Stimulated activated CD8-positive, alpha-beta memory T cell treated with anti-CD3 and anti-CD28 coated beads, Interleukin-2, amount 100 ng/mL, for 48 hours (primary cell): ENCODE results near the gene XPA.
A peak's percentile ranks its signal among the peaks of the same experiment; 100 is the strongest.
"Not testable (repeated sequence)": the region's sequence is repeated elsewhere in the genome, so short reads cannot be mapped to it uniquely, and the experiment has no call there.

ENCODE experiments used
- DNase-seq, 2 donors: peaks; one replicate each; pipeline ENCODE4 v3.0.0-alpha.2; 2020; ENCODE audit warnings: low read depth in 2 of 2

The XPA gene

DNA sequence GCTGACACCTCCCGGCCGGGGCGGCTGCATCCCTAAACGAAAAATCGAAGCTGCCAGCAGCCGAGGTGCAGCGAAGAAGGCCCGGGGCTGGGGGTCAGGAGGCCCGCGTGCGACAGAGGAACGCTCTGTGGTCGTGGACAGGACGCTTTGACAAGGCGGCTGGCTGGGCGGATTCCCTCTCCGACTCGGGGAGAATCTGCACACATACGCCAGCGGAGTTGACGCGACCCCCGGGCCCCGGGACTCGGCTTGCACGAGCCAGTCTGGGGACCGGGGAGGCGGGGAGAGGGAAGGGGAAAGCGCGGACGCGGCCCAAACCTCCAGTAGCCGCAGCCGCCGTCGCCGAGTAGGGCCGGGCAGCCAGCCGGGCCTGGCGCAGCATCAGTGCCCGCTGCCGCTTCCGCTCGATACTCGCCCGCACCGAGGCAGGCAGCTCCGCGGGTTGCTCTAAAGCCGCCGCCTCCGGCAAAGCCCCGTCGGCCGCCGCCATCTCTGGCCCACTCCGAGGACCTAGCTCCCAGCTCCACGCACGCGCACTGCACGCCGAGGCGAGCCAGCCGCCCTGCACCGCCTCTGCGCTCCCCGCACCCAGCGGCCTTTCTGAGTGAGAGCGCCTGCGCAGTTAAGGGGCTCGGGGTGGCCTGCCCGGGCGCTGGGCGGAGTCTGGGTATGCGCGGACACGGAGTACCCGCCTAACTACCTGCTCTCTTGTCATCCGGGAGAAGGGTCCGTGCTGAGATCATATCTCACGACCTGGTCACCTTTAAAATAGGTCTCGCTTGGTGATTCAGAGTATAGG lies at the start of gene XPA:
XPA (minus strand) TSS at position 538 of the 799 bp plus-strand sequence; CDS start at position 490, 48 bp downstream.
- DNase-seq: peak; percentile 97 to 98

GRCh38 chr9:97744710-97745708 lies 47.9 kb upstream of the XPA start:
- DNase-seq: no peak

DNA sequence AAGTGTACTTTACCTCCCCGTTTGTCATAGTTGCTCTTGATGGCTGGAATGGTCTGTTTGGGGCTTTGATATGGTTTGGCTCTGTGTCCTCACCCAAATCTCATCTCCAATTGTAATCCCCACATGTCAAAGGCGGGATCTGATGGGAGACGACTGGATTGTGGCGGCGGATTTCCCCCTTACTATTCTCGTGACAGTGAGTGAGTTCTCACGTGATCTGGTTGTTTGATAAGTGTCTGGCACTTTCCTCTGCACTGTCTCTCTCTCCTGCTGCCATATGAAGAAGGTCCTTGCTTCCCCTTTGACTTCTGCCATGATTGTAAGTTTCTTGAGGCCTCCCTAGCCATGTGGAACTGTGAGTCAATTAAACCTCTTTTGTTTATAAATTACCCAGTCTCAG lies 46.9 kb upstream of the XPA start:
- not testable (repeated sequence) for DNase-seq

DNA sequence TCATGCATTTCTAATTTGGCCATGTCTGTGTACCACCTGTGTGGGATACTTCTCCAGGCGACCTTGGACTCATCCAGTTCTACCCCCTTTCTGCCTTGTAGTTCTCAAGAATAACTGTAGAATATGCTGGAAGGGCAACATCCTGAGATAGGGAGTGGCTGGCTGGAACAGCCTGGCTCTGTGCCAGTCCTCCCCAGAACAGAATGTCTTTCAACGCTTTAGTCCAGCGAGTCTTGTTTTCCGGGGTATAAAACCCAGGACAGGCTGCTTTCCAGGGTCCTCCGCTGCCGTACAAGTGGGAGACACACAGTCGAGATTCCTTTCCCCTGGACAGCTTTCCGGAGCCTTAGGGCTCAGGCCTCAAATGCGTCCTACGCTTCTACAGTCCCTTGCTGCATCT lies 45.4 kb upstream of the XPA start:
- DNase-seq: no peak

GRCh38 chr9:97741947-97742346 lies 44.8 kb upstream of the XPA start:
- no peak for DNase-seq

- peak; percentile 16 to 24 for DNase-seq
These were observed 44.0 kb upstream of the XPA start for GRCh38 chr9:97740848-97741821.

GRCh38 chr9:97737429-97737828 lies 40.3 kb upstream of the XPA start:
- DNase-seq: no peak

DNA sequence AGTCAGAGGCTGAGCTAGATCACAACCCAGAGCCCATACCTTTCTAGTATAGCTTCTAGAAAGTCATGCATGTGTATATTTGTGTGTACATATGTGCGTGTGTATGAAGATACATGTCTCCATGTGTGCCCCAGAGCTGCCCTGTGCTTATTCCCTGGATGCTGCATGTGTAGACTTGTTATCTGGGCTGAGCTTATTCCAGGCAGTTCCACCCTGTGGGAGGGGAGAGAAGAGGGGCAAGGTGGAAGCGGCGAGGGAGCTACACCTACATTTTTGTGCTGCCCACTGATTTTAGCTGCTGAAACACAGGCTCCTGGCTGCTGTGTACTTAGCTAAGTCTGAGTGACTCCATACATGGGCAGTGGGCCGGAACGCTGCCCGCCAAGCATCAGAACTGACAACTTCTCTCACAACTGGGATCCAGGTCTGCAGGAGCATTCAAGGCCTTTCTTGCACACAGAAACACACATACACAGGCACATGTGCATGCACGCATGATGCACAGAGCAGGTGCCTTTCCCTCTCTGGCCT lies 38.0 kb upstream of the XPA start:
- DNase-seq: no peak

- DNase-seq: no peak
These were observed 29.6 kb upstream of the XPA start for GRCh38 chr9:97726716-97727115.

GRCh38 chr9:97723819-97724218 lies 26.7 kb upstream of the XPA start:
- no peak for DNase-seq

GRCh38 chr9:97722331-97722730 lies 25.2 kb upstream of the XPA start:
- DNase-seq: no peak

- DNase-seq: no peak
These were observed 24.3 kb upstream of the XPA start for GRCh38 chr9:97721396-97721795.

DNA sequence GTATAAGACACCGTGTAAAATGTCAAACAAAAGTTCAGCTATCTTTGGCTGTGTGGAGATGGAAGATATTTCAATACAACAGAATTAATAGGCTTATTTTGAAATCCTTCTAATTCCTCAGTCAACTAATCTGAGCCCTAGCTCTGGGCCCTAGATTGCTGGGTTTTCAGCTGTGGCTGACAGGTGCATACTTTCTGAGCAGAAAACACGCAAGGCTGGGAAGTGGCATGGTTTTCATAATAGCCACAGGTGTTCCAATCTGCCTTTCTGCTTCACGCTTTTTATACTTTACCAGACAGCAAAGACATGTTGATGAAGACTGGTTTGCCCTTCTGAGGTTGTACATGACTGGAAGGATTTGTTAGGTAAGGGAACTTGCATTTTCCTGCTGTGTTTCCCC lies 20.7 kb upstream of the XPA start:
- no peak for DNase-seq

GRCh38 chr9:97714435-97714834 lies 17.3 kb upstream of the XPA start:
- DNase-seq: no peak

DNA sequence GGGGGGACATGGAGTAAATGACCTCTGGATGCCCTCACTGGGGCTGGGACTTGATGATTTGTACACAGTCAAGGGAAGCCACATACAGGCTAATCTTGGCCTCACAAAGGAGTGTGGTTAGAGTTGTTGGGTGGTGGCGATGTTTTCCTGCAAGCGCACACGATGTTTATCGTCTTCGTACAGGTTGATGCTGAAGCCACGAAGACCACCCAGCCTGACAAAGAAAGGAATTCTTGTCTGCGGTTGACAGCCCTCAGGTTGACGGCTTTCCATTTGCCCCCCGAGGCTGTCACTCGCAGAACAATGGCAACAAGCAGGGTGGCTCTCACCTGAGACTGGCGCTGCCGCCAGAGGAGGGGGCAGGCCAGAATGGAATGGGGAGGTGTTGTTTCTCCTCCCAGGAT lies 14.1 kb upstream of the XPA start:
- DNase-seq: no peak

GRCh38 chr9:97710356-97711222 lies 13.4 kb upstream of the XPA start:
- DNase-seq: peak in 1 of 2 donors; percentile 11

DNA sequence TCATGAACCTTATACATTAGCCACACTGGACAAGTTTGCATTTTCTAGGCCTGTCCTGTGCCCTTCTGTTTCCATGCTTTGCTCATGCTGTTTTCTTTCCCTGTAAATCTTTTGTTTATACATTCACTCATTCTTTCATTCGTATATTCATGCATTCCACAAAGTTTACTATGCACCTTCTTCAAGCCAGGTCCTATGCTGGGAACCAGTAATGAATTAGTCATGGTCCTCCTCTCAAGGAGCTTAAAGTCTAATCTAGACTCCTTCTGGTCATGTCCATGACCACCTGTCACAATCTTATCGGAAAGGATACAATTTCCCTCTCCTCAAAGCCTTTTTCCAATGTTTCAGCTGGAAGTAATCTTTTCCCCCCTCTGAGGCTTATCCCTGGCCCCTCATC lies 9.1 kb upstream of the XPA start:
- no peak for DNase-seq

GRCh38 chr9:97705354-97705950 lies 8.3 kb upstream of the XPA start:
- no peak for DNase-seq

DNA sequence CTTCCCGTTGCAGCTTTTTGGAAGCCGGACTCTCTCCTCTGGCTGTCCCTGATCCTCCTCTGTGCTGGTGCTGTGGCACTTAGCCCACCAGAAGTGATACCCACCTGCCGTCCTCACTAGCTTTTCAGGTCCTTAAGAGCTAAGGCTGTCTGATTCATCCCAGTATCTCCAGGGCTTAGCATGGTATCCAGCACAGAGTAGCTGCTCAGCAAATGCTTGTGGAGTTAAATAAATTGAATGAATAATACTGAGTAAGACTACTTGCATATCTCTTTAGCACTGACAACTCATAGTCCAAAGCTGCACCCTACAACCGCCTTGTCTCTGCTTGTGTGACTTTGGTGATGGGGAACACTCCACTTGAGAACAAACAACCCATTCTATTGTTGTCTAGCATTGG lies 7.7 kb upstream of the XPA start:
- DNase-seq: no peak

GRCh38 chr9:97704345-97704677 lies 7.2 kb upstream of the XPA start:
- no peak for DNase-seq
